Neuronal stem cell (in vitro differentiated cells): ENCODE results near the gene OGT. TPM values are rescaled to one million over a fixed set of nuclear protein-coding genes. Genes with fewer than 3 reads are reported as not detected.

Source experiments
- DNase-seq: peaks from one replicate; pipeline ENCODE4 v3.0.0-alpha.2; 2013; ENCODE audit warnings: low spot score
- H2AFZ ChIP-seq: one replicate; pipeline ENCODE4 v1.6.1; 2013; ENCODE audit warnings: mild to moderate bottlenecking, low read length, inconsistent platforms
- H2AK5ac ChIP-seq: 2 replicates; pipeline ENCODE4 v1.6.1; 2013; ENCODE audit warnings: low read depth, mild to moderate bottlenecking, inconsistent platforms, low read length, moderate library complexity, mixed read lengths
- H2BK120ac ChIP-seq: 2 replicates; pipeline ENCODE4 v1.6.1; 2013; ENCODE audit warnings: low read depth, mild to moderate bottlenecking, inconsistent platforms, low read length, moderate library complexity, mixed read lengths
- H2BK12ac ChIP-seq: one replicate; pipeline ENCODE4 v1.6.1; 2013; ENCODE audit warnings: low read length, inconsistent platforms
- H2BK15ac ChIP-seq: 2 replicates; pipeline ENCODE4 v1.6.1; 2013; ENCODE audit warnings: mild to moderate bottlenecking, low read length, inconsistent platforms, mixed read lengths
- H2BK5ac ChIP-seq: one replicate; pipeline ENCODE4 v1.6.1; 2013; ENCODE audit warnings: inconsistent platforms, mild to moderate bottlenecking, low read length, moderate library complexity
- H3K14ac ChIP-seq: one replicate; pipeline ENCODE4 v1.6.1; 2013; ENCODE audit warnings: low read length, inconsistent platforms
- H3K18ac ChIP-seq: 2 replicates; pipeline ENCODE4 v1.6.1; 2013; ENCODE audit warnings: low read length, inconsistent platforms
- H3K23ac ChIP-seq: 2 replicates; pipeline ENCODE4 v1.6.1; 2013; ENCODE audit warnings: low read depth, mild to moderate bottlenecking, mixed read lengths, low read length, inconsistent platforms; ENCODE audit not compliant: poor library complexity
- H3K27ac ChIP-seq: replicated peaks from 3 replicates; pipeline ENCODE4 v1.5.1; 2013; ENCODE audit warnings: low read length, inconsistent platforms
- H3K27me3 ChIP-seq, 3 experiments: 2 replicates each; pipeline ENCODE4 v1.6.1; 2013; ENCODE audit warnings: low read length in 3 of 3, mild to moderate bottlenecking in 2 of 3, inconsistent platforms in 1 of 3, low read depth in 1 of 3, mixed read lengths in 1 of 3, moderate library complexity in 1 of 3; ENCODE audit not compliant: control insufficient read depth in 3 of 3, insufficient read depth in 3 of 3
- H3K36me3 ChIP-seq, 2 donors: replicated peaks in 1 of 2; 2 replicates each; pipeline ENCODE4 v1.6.1; 2013; ENCODE audit warnings: low read length in 2 of 2; ENCODE audit not compliant: control insufficient read depth in 2 of 2, insufficient read depth in 2 of 2
- H3K4ac ChIP-seq: 2 replicates; pipeline ENCODE4 v1.6.1; 2013; ENCODE audit warnings: inconsistent platforms, mild to moderate bottlenecking, low read length, moderate library complexity
- H3K4me1 ChIP-seq, 2 donors: 1 replicate in 1 of 2; 2 replicates in 1 of 2; pipeline ENCODE4 v1.6.1; 2013; ENCODE audit warnings: low read length in 2 of 2, low read depth in 1 of 2; ENCODE audit not compliant: control insufficient read depth in 2 of 2, insufficient read depth in 1 of 2
- H3K4me2 ChIP-seq: one replicate; pipeline ENCODE4 v1.6.1; 2013; ENCODE audit warnings: mild to moderate bottlenecking, low read length, inconsistent platforms; ENCODE audit not compliant: insufficient read depth, poor library complexity, severe bottlenecking
- H3K4me3 ChIP-seq, 2 donors: 2 replicates each; pipeline ENCODE4 v1.5.1; 2013; ENCODE audit warnings: low read length in 2 of 2, mild to moderate bottlenecking in 2 of 2, inconsistent platforms in 1 of 2, moderate library complexity in 1 of 2
- H3K79me1 ChIP-seq: one replicate; pipeline ENCODE4 v1.6.1; 2013; ENCODE audit warnings: low read depth, mild to moderate bottlenecking, inconsistent platforms, low read length, moderate library complexity
- H3K9ac ChIP-seq: one replicate; pipeline ENCODE4 v1.6.1; 2013; ENCODE audit warnings: mild to moderate bottlenecking, low read depth, low read length, inconsistent platforms; ENCODE audit not compliant: poor library complexity
- H3K9me3 ChIP-seq, 2 donors: replicated peaks in 1 of 2; 2 replicates each; pipeline versions ENCODE3 to v1.6.1; 2013; ENCODE audit warnings: low read length in 2 of 2, mild to moderate bottlenecking in 2 of 2, inconsistent platforms in 1 of 2, low read depth in 1 of 2, mixed read lengths in 1 of 2, moderate library complexity in 1 of 2; ENCODE audit not compliant: control insufficient read depth in 2 of 2, insufficient read depth in 1 of 2
- H4K8ac ChIP-seq: one replicate; pipeline ENCODE4 v1.6.1; 2013; ENCODE audit warnings: low read depth, mild to moderate bottlenecking, inconsistent platforms, low read length, moderate library complexity
- H4K91ac ChIP-seq: one replicate; pipeline ENCODE4 v1.6.1; 2013; ENCODE audit warnings: low read length, low read depth, mild to moderate bottlenecking, inconsistent platforms; ENCODE audit not compliant: poor library complexity
- WGBS, 2 donors: extraction: QIAGEN DNeasy Blood & Tissue Kit; methylation state at CpG; one replicate each; pipeline ENCODE4 v1.1.7; 2013; ENCODE audit warnings: missing lambda C conversion rate in 2 of 2, mixed read lengths in 1 of 2; ENCODE audit not compliant: insufficient read length in 2 of 2, insufficient replicate concordance in 1 of 2; ENCODE audit errors: extremely low coverage in 2 of 2; 5-methylcytosine and 5-hydroxymethylcytosine counted together
- small RNA-seq: library from polyadenylated mRNA; stranded (forward); fragments of <200 nt; extraction: miRNeasy Mini kit (QIAGEN cat#:217004); gene quantifications from one replicate; pipeline ENCODE3, GENCODE V24; 2013; ENCODE audit not compliant: insufficient read depth

The OGT gene

GRCh38 chrX:71622576-71623450 is 89.9 kb downstream of the OGT start:
- Histone ChIP-seq H2BK12ac (no peak overlapping the region), H3K27ac (no peak overlapping the region), H2AFZ (peak overlapping the region; percentile 92)

GRCh38 chrX:71623714-71624113 is 90.8 kb downstream of the OGT start:
- no peak overlapping the region for H4K8ac ChIP-seq
- no peak for DNase-seq
- no peak overlapping the region for H3K18ac ChIP-seq

More at GRCh38 chrX:71622576-71623450, 89.9 kb downstream of the OGT start:
- Histone ChIP-seq H2BK5ac (no peak overlapping the region), H3K4me2 (no peak overlapping the region), H3K27me3 (peaks cover 0 to 7% (median 0%) of the 10 kb centered on the region in 3 experiments), H4K8ac (no peak overlapping the region), H3K14ac (no peak overlapping the region), H3K36me3 (no peaks in the 10 kb centered on the region), H3K23ac (no peak overlapping the region), H3K4me3 (no peak overlapping the region), H3K4ac (no peak overlapping the region), H2BK120ac (no peak overlapping the region), H2BK15ac (no peak overlapping the region), H3K9ac (no peak overlapping the region), H3K79me1 (no peaks in the 10 kb centered on the region), H4K91ac (no peak overlapping the region), H3K4me1 (no peaks in the 10 kb centered on the region), H3K9me3 (no peaks in the 10 kb centered on the region), H2AK5ac (no peak overlapping the region), H3K18ac (no peak overlapping the region)
- DNase-seq = peak; percentile 4
- no CpG with 5 or more reads among the region's 13 CpGs for WGBS, 2 donors

GRCh38 chrX:71625471-71625870 is 92.6 kb downstream of the OGT start:
- H2BK12ac ChIP-seq = no peak overlapping the region
- H2BK5ac ChIP-seq = no peak overlapping the region
- H3K18ac ChIP-seq = no peak overlapping the region
- no peak overlapping the region for H2AFZ ChIP-seq
- H2BK120ac ChIP-seq = no peak overlapping the region
- H3K4ac ChIP-seq = no peak overlapping the region
- no peak for DNase-seq
- no peak overlapping the region for H3K9ac ChIP-seq
- H3K4me1 ChIP-seq = no peaks in the 10 kb centered on the region
- no peak overlapping the region for H3K4me2 ChIP-seq
- no peaks in the 10 kb centered on the region for H3K27me3 ChIP-seq
- no peak overlapping the region for H4K8ac ChIP-seq
- no peak overlapping the region for H2BK15ac ChIP-seq
- no peak overlapping the region for H3K23ac ChIP-seq
- no peak overlapping the region for H4K91ac ChIP-seq
- WGBS, 2 donors = no CpG with 5 or more reads among the region's 5 CpGs
- H3K9me3 ChIP-seq = no peaks in the 10 kb centered on the region
- H3K36me3 ChIP-seq = no peaks in the 10 kb centered on the region
- no peak overlapping the region for H2AK5ac ChIP-seq
- no peaks in the 10 kb centered on the region for H3K79me1 ChIP-seq
- no peak overlapping the region for H3K14ac ChIP-seq
- no peak overlapping the region for H3K4me3 ChIP-seq
- no peak overlapping the region for H3K27ac ChIP-seq

More at GRCh38 chrX:71623714-71624113, 90.8 kb downstream of the OGT start:
- Histone ChIP-seq H3K9me3 (no peaks in the 10 kb centered on the region), H3K4ac (no peak overlapping the region), H3K4me3 (no peak overlapping the region), H3K14ac (no peak overlapping the region), H2BK5ac (no peak overlapping the region), H3K79me1 (no peaks in the 10 kb centered on the region), H2BK15ac (no peak overlapping the region), H4K91ac (no peak overlapping the region), H3K4me1 (no peaks in the 10 kb centered on the region), H3K4me2 (no peak overlapping the region), H2BK120ac (no peak overlapping the region), H3K36me3 (no peaks in the 10 kb centered on the region), H2BK12ac (no peak overlapping the region), H3K27me3 (peaks cover 0 to 3% (median 0%) of the 10 kb centered on the region in 3 experiments), H3K23ac (no peak overlapping the region), H3K9ac (no peak overlapping the region), H3K27ac (no peak overlapping the region), H2AFZ (no peak overlapping the region), H2AK5ac (no peak overlapping the region)
- WGBS, 2 donors = no CpG with 5 or more reads among the region's 3 CpGs

Small RNA genes within 50 kb of the gene (small RNA-seq; reads per million reads assigned to genes)
- not detected for gene RF00019
